HepG2 (cell line): Measurements from ENCODE around the gene BCL2L1. TPM values are rescaled to one million over a fixed set of nuclear protein-coding genes. Genes with fewer than 3 reads are reported as not detected.
A peak's percentile ranks its signal among the peaks of the same experiment; 100 is the strongest.

Experiments used
- ETV5 ChIP-seq: IDR thresholded peaks from 2 replicates; pipeline ENCODE4 v1.6.1; 2018; ENCODE audit warnings: missing biosample characterization, missing genetic modification reagents, inconsistent platforms, borderline replicate concordance
- SOX6 ChIP-seq, 2 experiments: fragments of 450-650 bp in 1 of 2; sonication (generic) in 1 of 2; formaldehyde crosslinking in 1 of 2; IDR thresholded peaks; 2 replicates each; pipeline versions ENCODE4 v1.4.0 to v1.6.1; 2017 to 2020; ENCODE audit warnings: antibody characterized with exemption in 1 of 2, mild to moderate bottlenecking in 1 of 2, missing genetic modification reagents in 1 of 2
- TBX2 ChIP-seq: sonication (generic); formaldehyde crosslinking; IDR thresholded peaks from 2 replicates; pipeline ENCODE4 v1.5.0; 2020; ENCODE audit warnings: missing genetic modification reagents, mild to moderate bottlenecking, borderline replicate concordance
- TEAD3 ChIP-seq: optimal IDR thresholded peaks from 2 replicates; pipeline ENCODE3; 2016; ENCODE audit warnings: borderline replicate concordance
- ZFP1 ChIP-seq: IDR thresholded peaks from 2 replicates; pipeline ENCODE4 v1.6.1; 2016
- polyA plus RNA-seq, 8 experiments: library from polyadenylated mRNA; depleted of rRNA in 3 of 8; stranded (reverse) in 7 of 8; unstranded in 1 of 8; fragments of >200 nt; fragmentation: Illumina TruSeq in 4 of 8; extraction: Trizol in 4 of 8; gene quantifications; 2 replicates each; pipeline versions ENCODE4 v1.2.1 to v1.2.3, GENCODE V29; 2011 to 2016; ENCODE audit warnings: low read depth in 4 of 8, missing spikeins in 1 of 8, mixed read lengths in 1 of 8; ENCODE audit not compliant: insufficient read depth in 1 of 8
- total RNA-seq, 5 experiments: library from RNA; depleted of rRNA; stranded (reverse); fragments of >200 nt; fragmentation: Illumina TruSeq; extraction: Trizol; gene quantifications; 2 replicates each; pipeline ENCODE4 v1.2.3, GENCODE V29; 2016; ENCODE audit warnings: low read depth in 1 of 5
- TF ChIP-seq, protein P1 (sequence below): IDR thresholded peaks from 2 replicates; pipeline ENCODE4 v1.6.1; 2016; ENCODE audit warnings: low read depth, control low read depth
- TF ChIP-seq, protein P2 (sequence below): sonication (generic); formaldehyde crosslinking; IDR thresholded peaks from 2 replicates; pipeline ENCODE4 v1.4.0; 2020; ENCODE audit warnings: missing genetic modification reagents
- TF ChIP-seq, protein P3 (sequence below): sonication (generic); formaldehyde crosslinking; IDR thresholded peaks from 2 replicates; pipeline ENCODE4 v1.4.0; 2020; ENCODE audit warnings: missing genetic modification reagents

BCL2L1 gene
- total and polyA plus RNA-seq, 2 of the 13 experiments (the other 11 are each of a cell fraction or from before 2014, with no cell fraction given) = 164 to 258 TPM

DNA sequence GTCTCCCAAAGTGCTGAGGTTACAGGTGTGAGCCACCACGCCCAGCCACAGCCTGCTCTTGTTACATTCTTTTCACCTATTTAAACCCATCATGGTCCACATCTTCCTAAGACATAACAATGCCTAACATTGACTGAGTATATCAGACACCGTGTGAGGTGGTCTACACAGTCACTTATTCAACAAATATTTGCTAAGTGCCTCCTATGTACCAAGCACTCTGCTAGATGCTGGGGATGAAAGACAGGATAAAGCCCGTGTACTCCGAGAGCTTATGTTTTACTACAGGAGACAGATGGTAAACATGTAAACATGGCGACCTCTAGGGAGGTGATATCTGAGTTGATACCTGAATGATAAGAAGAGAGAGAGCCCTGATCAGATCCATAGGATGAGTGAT, 12.7 kb downstream of the BCL2L1 start (continued):
- TF ChIP-seq, protein P1, sequence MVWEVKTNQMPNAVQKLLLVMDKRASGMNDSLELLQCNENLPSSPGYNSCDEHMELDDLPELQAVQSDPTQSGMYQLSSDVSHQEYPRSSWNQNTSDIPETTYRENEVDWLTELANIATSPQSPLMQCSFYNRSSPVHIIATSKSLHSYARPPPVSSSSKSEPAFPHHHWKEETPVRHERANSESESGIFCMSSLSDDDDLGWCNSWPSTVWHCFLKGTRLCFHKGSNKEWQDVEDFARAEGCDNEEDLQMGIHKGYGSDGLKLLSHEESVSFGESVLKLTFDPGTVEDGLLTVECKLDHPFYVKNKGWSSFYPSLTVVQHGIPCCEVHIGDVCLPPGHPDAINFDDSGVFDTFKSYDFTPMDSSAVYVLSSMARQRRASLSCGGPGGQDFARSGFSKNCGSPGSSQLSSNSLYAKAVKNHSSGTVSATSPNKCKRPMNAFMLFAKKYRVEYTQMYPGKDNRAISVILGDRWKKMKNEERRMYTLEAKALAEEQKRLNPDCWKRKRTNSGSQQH = 0 out of 2 replicates have a peak, but pooled peaks have one; percentile 11
- 0 out of 2 replicates have a peak, but pooled peaks have one; percentile 23 for TF ChIP-seq ETV5 (CRISPR knock-in tag)
- TF ChIP-seq SOX6 (IDR thresholded peaks at IDR 0.05) = no peak
- TF ChIP-seq SOX6 (CRISPR knock-in tag; IDR thresholded peaks at IDR 0.05) = peak; percentile 60
- peak; percentile 40 for TF ChIP-seq TEAD3
- no peak for TF ChIP-seq ZFP1 (CRISPR knock-in tag)
- 0 out of 2 replicates have a peak, but pooled peaks have one; percentile 20 for TF ChIP-seq TBX2
- TF ChIP-seq, protein P2, sequence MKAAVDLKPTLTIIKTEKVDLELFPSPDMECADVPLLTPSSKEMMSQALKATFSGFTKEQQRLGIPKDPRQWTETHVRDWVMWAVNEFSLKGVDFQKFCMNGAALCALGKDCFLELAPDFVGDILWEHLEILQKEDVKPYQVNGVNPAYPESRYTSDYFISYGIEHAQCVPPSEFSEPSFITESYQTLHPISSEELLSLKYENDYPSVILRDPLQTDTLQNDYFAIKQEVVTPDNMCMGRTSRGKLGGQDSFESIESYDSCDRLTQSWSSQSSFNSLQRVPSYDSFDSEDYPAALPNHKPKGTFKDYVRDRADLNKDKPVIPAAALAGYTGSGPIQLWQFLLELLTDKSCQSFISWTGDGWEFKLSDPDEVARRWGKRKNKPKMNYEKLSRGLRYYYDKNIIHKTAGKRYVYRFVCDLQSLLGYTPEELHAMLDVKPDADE (CRISPR knock-in tag) = no peak
- TF ChIP-seq, protein P3, sequence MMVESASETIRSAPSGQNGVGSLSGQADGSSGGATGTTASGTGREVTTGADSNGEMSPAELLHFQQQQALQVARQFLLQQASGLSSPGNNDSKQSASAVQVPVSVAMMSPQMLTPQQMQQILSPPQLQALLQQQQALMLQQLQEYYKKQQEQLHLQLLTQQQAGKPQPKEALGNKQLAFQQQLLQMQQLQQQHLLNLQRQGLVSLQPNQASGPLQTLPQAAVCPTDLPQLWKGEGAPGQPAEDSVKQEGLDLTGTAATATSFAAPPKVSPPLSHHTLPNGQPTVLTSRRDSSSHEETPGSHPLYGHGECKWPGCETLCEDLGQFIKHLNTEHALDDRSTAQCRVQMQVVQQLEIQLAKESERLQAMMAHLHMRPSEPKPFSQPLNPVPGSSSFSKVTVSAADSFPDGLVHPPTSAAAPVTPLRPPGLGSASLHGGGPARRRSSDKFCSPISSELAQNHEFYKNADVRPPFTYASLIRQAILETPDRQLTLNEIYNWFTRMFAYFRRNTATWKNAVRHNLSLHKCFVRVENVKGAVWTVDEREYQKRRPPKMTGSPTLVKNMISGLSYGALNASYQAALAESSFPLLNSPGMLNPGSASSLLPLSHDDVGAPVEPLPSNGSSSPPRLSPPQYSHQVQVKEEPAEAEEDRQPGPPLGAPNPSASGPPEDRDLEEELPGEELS (CRISPR knock-in tag) = peak; percentile 52; the same call in 1 of the 2 replicates
